K562 (cell line): ENCODE data around the gene GPR108. TPM values are rescaled to one million over a fixed set of nuclear protein-coding genes. Genes with fewer than 3 reads are reported as not detected.
A peak's percentile ranks its signal among the peaks of the same experiment; 100 is the strongest.

Experiments
- ATAC-seq: fragments of 200-7000 bp; cut with Tn5 transposase; 3 replicates; pipeline ENCODE4 v1.9.1; 2020; ENCODE audit warnings: moderate library complexity
- BruUV-seq: library from RNA; stranded (reverse); fragments of 400-500 nt; replicated peaks from 2 replicates; lab custom pipeline; 2021; lab: Mats Ljungman, UMichigan
- CTCF ChIA-PET: fragments of 300-600 bp; formaldehyde crosslinking; extraction: SDS; loops from one replicate; lab custom pipeline; 2021; ENCODE audit warnings: low intra/inter-chr PET ratio; lab: Yijun Ruan, JAX
- POLR2A ChIA-PET: fragments of 300-600, 350-650 bp; sonication (Branson Sonifier 250); formaldehyde crosslinking; extraction: SDS; loops from one replicate; lab custom pipeline; 2021; ENCODE audit warnings: antibody characterized with exemption, inconsistent platforms; lab: Yijun Ruan, JAX
- DNase-seq, 4 experiments: peaks; one replicate each; pipeline versions ENCODE4 v3.0.0 to v3.0.0-alpha.2; 2011 to 2018; ENCODE audit warnings: low spot score in 3 of 4, mixed read lengths in 3 of 4; ENCODE audit errors: extremely low read depth in 1 of 4
- FAIRE-seq: peaks from 2 replicates; lab custom pipeline; 2011; peaks lifted over from hg19 to GRCh38; lab: Jason Lieb, UNC
- H2AFZ ChIP-seq: 2 replicates; pipeline ENCODE4 v1.6.0; 2011; ENCODE audit warnings: low read depth, low read length, control low read depth, inconsistent platforms
- H3K27ac ChIP-seq: fragments of 200-600 bp; 3 replicates; pipeline ENCODE4 v1.8.0; 2011; ENCODE audit warnings: low read depth, mild to moderate bottlenecking, control low read depth, inconsistent platforms, low read length, moderate library complexity, mixed read lengths; ENCODE audit errors: extremely low read depth
- H3K27me3 ChIP-seq, 2 experiments: fragments of 300-600 bp in 1 of 2; 2 replicates in 1 of 2; 3 replicates in 1 of 2; pipeline versions ENCODE4 v1.6.0 to v1.8.0; 2011; ENCODE audit warnings: inconsistent platforms in 2 of 2, low read length in 2 of 2, mild to moderate bottlenecking in 1 of 2, mixed read lengths in 1 of 2, moderate library complexity in 1 of 2; ENCODE audit not compliant: control insufficient read depth in 2 of 2, insufficient read depth in 2 of 2
- H3K36me3 ChIP-seq: fragments of 300-600 bp; 3 replicates; pipeline ENCODE4 v1.8.0; 2011; ENCODE audit warnings: mild to moderate bottlenecking, low read length, inconsistent platforms; ENCODE audit not compliant: control insufficient read depth, insufficient read depth
- H3K4me1 ChIP-seq, 2 experiments: fragments of 200-600 bp in 1 of 2; replicated peaks in 1 of 2; 2 replicates in 1 of 2; 3 replicates in 1 of 2; pipeline versions ENCODE4 v1.5.1 to v1.8.0; 2011; ENCODE audit warnings: inconsistent platforms in 2 of 2, low read length in 2 of 2, mild to moderate bottlenecking in 1 of 2, mixed read lengths in 1 of 2, moderate library complexity in 1 of 2; ENCODE audit not compliant: control insufficient read depth in 2 of 2, insufficient read depth in 2 of 2
- H3K4me2 ChIP-seq: 2 replicates; pipeline ENCODE4 v1.6.1; 2011; ENCODE audit warnings: low read length, control low read depth, inconsistent platforms, mixed read lengths; ENCODE audit not compliant: insufficient read depth
- H3K4me3 ChIP-seq: fragments of 200-600 bp; sonication (generic), shearing (Covaris generic); 2 replicates; pipeline ENCODE4 v1.5.1; 2016; ENCODE audit warnings: control low read depth, inconsistent platforms
- H3K79me2 ChIP-seq: fragments of 200-600 bp; 3 replicates; pipeline ENCODE4 v1.8.0; 2011; ENCODE audit warnings: low read length, inconsistent platforms; ENCODE audit not compliant: control insufficient read depth, insufficient read depth
- H3K9ac ChIP-seq, 2 experiments: 2 replicates each; pipeline versions ENCODE4 v1.6.0 to v1.6.1; 2011; ENCODE audit warnings: low read depth in 2 of 2, low read length in 2 of 2, control low read depth in 1 of 2, inconsistent platforms in 1 of 2, mild to moderate bottlenecking in 1 of 2, mixed read lengths in 1 of 2; ENCODE audit not compliant: insufficient read depth in 1 of 2
- H3K9me1 ChIP-seq: one replicate; pipeline ENCODE4 v1.6.0; 2011; ENCODE audit warnings: inconsistent platforms, mild to moderate bottlenecking, low read length, moderate library complexity; ENCODE audit not compliant: control insufficient read depth, insufficient read depth
- H3K9me3 ChIP-seq: replicated peaks from 2 replicates; pipeline ENCODE4 v1.5.1; 2011; ENCODE audit warnings: low read depth, low read length, inconsistent platforms; ENCODE audit not compliant: control insufficient read depth, insufficient read depth
- H4K20me1 ChIP-seq: replicated peaks from 2 replicates; pipeline ENCODE4 v1.6.1; 2011; ENCODE audit warnings: low read length, inconsistent platforms, mixed read lengths; ENCODE audit not compliant: control insufficient read depth, insufficient read depth
- CHAMP1 ChIP-seq: fragments of 450-650 bp; IDR thresholded peaks from 2 replicates; pipeline ENCODE4 v1.6.1; 2016; ENCODE audit warnings: mild to moderate bottlenecking
- CTCF ChIP-seq, 3 experiments: IDR thresholded peaks in 2 of 3; conservative IDR thresholded peaks in 1 of 3; 2 replicates each; pipeline ENCODE4 v1.5.1; 2011 to 2012; ENCODE audit warnings: low read length in 3 of 3, mild to moderate bottlenecking in 3 of 3, control low read depth in 2 of 3, improper control_type of control experiment in 1 of 3, inconsistent platforms in 1 of 3, low read depth in 1 of 3, mixed read lengths in 1 of 3, moderate library complexity in 1 of 3; ENCODE audit not compliant: insufficient read depth in 2 of 3
- DDX20 ChIP-seq: fragments of 450-650 bp; IDR thresholded peaks from 2 replicates; pipeline ENCODE4 v1.6.1; 2016; ENCODE audit warnings: missing genetic modification characterization, low read depth, mild to moderate bottlenecking, missing compliant biosample characterization, moderate library complexity
- FOXJ2 ChIP-seq: fragments of 200-800 bp; sonication (Bioruptor generic); IDR thresholded peaks from 2 replicates; pipeline ENCODE4 v1.6.1; 2016; ENCODE audit warnings: missing genetic modification characterization, missing compliant biosample characterization
- HINFP ChIP-seq: fragments of 450-650 bp; conservative IDR thresholded peaks from 2 replicates; pipeline ENCODE4 v1.6.1; 2016; ENCODE audit warnings: missing genetic modification characterization, low read depth, mild to moderate bottlenecking, control low read depth, missing compliant biosample characterization
- OTX1 ChIP-seq: fragments of 450-650 bp; formaldehyde crosslinking; IDR thresholded peaks from 2 replicates; pipeline ENCODE4 v1.4.0; 2022; ENCODE audit warnings: mild to moderate bottlenecking
- POLR2A ChIP-seq: fragments of 450-650 bp; conservative IDR thresholded peaks from 2 replicates; pipeline ENCODE4 v1.6.1; 2016
- TCF7 ChIP-seq: sonication (generic); IDR thresholded peaks from 2 replicates; pipeline ENCODE4 v1.6.1; 2016; ENCODE audit warnings: antibody characterized with exemption, borderline replicate concordance
- TGIF2 ChIP-seq: sonication (generic); formaldehyde crosslinking; IDR thresholded peaks from 2 replicates; pipeline ENCODE4 v1.8.1; 2022; ENCODE audit warnings: mild to moderate bottlenecking, missing genetic modification reagents, moderate library complexity
- U2AF2 ChIP-seq: fragments of 200-400 bp; formaldehyde crosslinking; optimal IDR thresholded peaks from 2 replicates; pipeline ENCODE3; 2017; ENCODE audit warnings: low read depth, mild to moderate bottlenecking, low read length
- USF2 ChIP-seq: sonication (generic); formaldehyde crosslinking; IDR thresholded peaks from 2 replicates; pipeline ENCODE4 v1.5.0; 2020; ENCODE audit warnings: missing genetic modification reagents
- ZNF511 ChIP-seq: sonication (generic); formaldehyde crosslinking; IDR thresholded peaks from 2 replicates; pipeline ENCODE4 v1.8.0; 2022; ENCODE audit warnings: mild to moderate bottlenecking, missing genetic modification reagents
- WGBS: fragments of 100-300 bp; shearing (Covaris generic); methylation state at CpG from one replicate; pipeline ENCODE4 v1.1.6; 2016; ENCODE audit warnings: low coverage, mixed read lengths; ENCODE audit not compliant: insufficient coverage; ENCODE audit errors: missing lambda C conversion rate; 5-methylcytosine and 5-hydroxymethylcytosine counted together
- in situ Hi-C: fragments of 300-500 bp; cut with MboI; formaldehyde crosslinking; loops from 4 replicates; pipeline ENCODE4 v1.15.0; 2018; ENCODE audit warnings: inconsistent platforms, mixed read lengths
- intact Hi-C: fragments of 100-400 bp; cut with micrococcal nuclease; formaldehyde crosslinking; loops from 2 replicates; pipeline ENCODE4 v1.14.2; 2022
- polyA plus RNA-seq, 8 experiments: library from polyadenylated mRNA; depleted of rRNA in 4 of 8; stranded (reverse) in 5 of 8; unstranded in 3 of 8; fragments of >200 nt; fragmentation: Nextera tagmentation in 2 of 8; fragmentation: Illumina TruSeq in 1 of 8; extraction: Ambion mirVana in 2 of 8; extraction: Trizol in 1 of 8; gene quantifications; 2 replicates each; pipeline versions ENCODE4 v1.2.1 to v1.2.3, GENCODE V29; 2011 to 2014; ENCODE audit warnings: inconsistent platforms in 1 of 8, missing spikeins in 1 of 8
- total RNA-seq, 7 experiments: library from RNA; depleted of rRNA in 6 of 7; stranded (reverse); fragments of >200 nt in 6 of 7; fragmentation: Illumina TruSeq in 2 of 7; extraction: Trizol in 2 of 7; gene quantifications; 2 replicates each; pipeline versions ENCODE4 v1.2.1 to v1.2.3, GENCODE V29; 2011 to 2021; ENCODE audit warnings: low replicate concordance in 1 of 7

GPR108 gene
- total and polyA plus RNA-seq, 9 of the 15 experiments (the other 6 are each of a cell fraction or from before 2014, with no cell fraction given), result 2.4 to 33.2 (median 24.4) TPM

- ChIA-PET POLR2A (interaction anchor here (0.6 to 1.8 kb wide), 4 partner anchors 10 to 222 kb away, joined by 3 to 11 read pairs (median 3); partner anchors contain the start of gene TNFSF9), CTCF (interaction anchor here (0.7 kb wide), 1 partner anchor 318 kb away, joined by 3 read pairs; no protein-coding TSS in a partner anchor)
- intact Hi-C loops, result loop anchor here (1.0 kb wide), 1 partner anchor 15 kb away; the partner anchor contains the start of gene GPR108
- H3K79me2 ChIP-seq, result no peaks in the 10 kb centered on the region
- H2AFZ ChIP-seq, result peak overlapping the region; percentile 90
- H3K9me3 ChIP-seq, result no peaks in the 10 kb centered on the region
- H3K27ac ChIP-seq, result peak overlapping the region; percentile 77
- H3K9me1 ChIP-seq, result no peaks in the 10 kb centered on the region
- H3K4me2 ChIP-seq, result peak overlapping the region; percentile 74
- no TSS peak for BruUV-seq
- in situ Hi-C loops, result no loop called here
- FAIRE-seq (no peak), ATAC-seq (no peak), DNase-seq (peak in 1 of 4 experiments; percentile 32)
- WGBS, result 76% methylated on average over 29 of the region's 50 CpGs
- H3K27me3 ChIP-seq, result no peaks in the 10 kb centered on the region
- H3K4me1 ChIP-seq, result peaks cover 0 to 35% of the 10 kb centered on the region in 2 experiments; a peak in 3 of 5 replicates
- H3K9ac ChIP-seq, result peak overlapping the region; percentile 58 to 87; a peak in 3 of 4 replicates
- H3K4me3 ChIP-seq, result peak overlapping the region; percentile 36; the same call in 1 of the 2 replicates
- no peaks in the 10 kb centered on the region; the same call in 1 of the 2 replicates for H4K20me1 ChIP-seq
- peaks cover 62% of the 10 kb centered on the region; the same call in 2 of the 3 replicates for H3K36me3 ChIP-seq
- TF ChIP-seq CHAMP1, result no peak
- TF ChIP-seq TGIF2 (CRISPR knock-in tag), result peak; percentile 64; the same call in 1 of the 2 replicates
- TF ChIP-seq DDX20, result no peak
- TF ChIP-seq OTX1 (CRISPR knock-in tag), result no peak
- TF ChIP-seq ZNF511 (CRISPR knock-in tag), result 0 out of 2 replicates have a peak, but pooled peaks have one; percentile 1
- TF ChIP-seq POLR2A, result 0 out of 2 replicates have a peak, but pooled peaks have one; percentile 16
- no peak for TF ChIP-seq TCF7
- TF ChIP-seq USF2 (CRISPR knock-in tag), result 0 out of 2 replicates have a peak, but pooled peaks have one; percentile 3
- TF ChIP-seq U2AF2, result no peak
- no peak for TF ChIP-seq HINFP
- no peak for TF ChIP-seq CTCF (IDR thresholded peaks at IDR 0.05 in 2 of 3, conservative IDR thresholded peaks at IDR 0.05 in 1 of 3; ENCODE audit: insufficient read depth in 2 of 3, low read depth in 1 of 3, low read length in 3 of 3)
- TF ChIP-seq FOXJ2, result no peak
These were observed 15.1 kb upstream of the GPR108 start for GRCh38 chr19:6752256-6753177.
